ENCODE measurements around the gene PCDHA5.

DNA sequence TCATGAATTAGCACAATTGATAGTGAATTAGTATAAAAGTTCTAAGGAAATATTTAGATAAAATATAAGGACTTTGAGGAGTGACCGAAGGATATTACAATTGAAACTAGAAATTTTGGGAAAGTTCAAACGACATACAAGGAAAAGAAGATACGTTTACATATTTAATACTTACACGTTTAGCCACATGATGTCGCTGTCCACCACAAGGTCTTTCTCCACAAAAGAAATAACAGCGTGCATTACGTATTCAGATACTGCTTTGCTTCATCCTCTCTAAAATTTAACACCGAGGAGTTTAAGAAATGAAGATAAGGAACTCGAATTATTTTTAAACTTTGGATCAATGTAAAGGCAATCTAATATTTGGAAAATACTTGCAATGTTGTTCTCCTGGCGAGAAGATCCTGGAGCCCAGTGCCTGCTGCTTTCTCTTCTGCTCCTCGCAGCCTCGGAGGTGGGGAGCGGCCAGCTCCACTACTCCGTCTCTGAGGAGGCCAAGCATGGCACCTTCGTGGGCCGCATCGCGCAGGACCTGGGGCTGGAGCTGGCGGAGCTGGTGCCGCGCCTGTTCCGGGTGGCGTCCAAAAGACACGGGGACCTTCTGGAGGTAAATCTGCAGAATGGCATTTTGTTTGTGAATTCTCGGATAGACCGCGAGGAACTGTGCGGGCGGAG, 20.5 kb upstream of the PCDHA5 start, which contains the start of gene PCDHA3:
- TF ChIP-seq, protein P1, sequence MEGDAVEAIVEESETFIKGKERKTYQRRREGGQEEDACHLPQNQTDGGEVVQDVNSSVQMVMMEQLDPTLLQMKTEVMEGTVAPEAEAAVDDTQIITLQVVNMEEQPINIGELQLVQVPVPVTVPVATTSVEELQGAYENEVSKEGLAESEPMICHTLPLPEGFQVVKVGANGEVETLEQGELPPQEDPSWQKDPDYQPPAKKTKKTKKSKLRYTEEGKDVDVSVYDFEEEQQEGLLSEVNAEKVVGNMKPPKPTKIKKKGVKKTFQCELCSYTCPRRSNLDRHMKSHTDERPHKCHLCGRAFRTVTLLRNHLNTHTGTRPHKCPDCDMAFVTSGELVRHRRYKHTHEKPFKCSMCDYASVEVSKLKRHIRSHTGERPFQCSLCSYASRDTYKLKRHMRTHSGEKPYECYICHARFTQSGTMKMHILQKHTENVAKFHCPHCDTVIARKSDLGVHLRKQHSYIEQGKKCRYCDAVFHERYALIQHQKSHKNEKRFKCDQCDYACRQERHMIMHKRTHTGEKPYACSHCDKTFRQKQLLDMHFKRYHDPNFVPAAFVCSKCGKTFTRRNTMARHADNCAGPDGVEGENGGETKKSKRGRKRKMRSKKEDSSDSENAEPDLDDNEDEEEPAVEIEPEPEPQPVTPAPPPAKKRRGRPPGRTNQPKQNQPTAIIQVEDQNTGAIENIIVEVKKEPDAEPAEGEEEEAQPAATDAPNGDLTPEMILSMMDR (IDR thresholded peaks at IDR 0.05), result no peak
- TF ChIP-seq POLR2A (IDR thresholded peaks at IDR 0.05), result no peak

Measured in lower leg skin (tissue), 3 donors.